GM10266 (cell line): ENCODE results near the gene OR52B2.

Experiments used
- DNase-seq: peaks from one replicate; pipeline ENCODE4 v3.0.0; 2012; ENCODE audit errors: extremely low spot score
- TF ChIP-seq, protein P1 (sequence below): IDR thresholded peaks from 2 replicates; pipeline ENCODE4 v1.5.1; 2012; ENCODE audit warnings: mild to moderate bottlenecking, low read depth; ENCODE audit not compliant: control insufficient read depth, insufficient read depth; ENCODE audit errors: missing control alignments

Gene OR52B2

DNA sequence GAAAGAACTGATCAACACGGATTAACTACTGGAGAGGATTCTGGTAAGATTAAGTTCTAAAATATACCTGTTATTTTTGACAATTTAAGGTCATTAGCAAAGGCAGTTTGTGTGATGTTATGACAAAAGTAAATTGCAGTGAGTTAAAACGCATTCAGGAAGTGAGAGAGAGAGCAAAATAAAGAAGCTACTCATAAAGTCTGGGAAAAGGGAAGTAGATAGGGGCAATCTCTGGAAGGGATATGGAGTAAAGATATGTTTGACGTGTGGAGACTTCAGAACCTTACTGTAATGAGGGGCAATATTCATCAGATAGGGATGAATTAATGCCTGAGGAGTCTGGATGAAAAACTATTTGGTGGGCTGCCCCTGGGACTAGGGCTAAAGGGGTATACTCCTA, 45.9 kb downstream of the OR52B2 start:
- DNase-seq: no peak
- TF ChIP-seq, protein P1, sequence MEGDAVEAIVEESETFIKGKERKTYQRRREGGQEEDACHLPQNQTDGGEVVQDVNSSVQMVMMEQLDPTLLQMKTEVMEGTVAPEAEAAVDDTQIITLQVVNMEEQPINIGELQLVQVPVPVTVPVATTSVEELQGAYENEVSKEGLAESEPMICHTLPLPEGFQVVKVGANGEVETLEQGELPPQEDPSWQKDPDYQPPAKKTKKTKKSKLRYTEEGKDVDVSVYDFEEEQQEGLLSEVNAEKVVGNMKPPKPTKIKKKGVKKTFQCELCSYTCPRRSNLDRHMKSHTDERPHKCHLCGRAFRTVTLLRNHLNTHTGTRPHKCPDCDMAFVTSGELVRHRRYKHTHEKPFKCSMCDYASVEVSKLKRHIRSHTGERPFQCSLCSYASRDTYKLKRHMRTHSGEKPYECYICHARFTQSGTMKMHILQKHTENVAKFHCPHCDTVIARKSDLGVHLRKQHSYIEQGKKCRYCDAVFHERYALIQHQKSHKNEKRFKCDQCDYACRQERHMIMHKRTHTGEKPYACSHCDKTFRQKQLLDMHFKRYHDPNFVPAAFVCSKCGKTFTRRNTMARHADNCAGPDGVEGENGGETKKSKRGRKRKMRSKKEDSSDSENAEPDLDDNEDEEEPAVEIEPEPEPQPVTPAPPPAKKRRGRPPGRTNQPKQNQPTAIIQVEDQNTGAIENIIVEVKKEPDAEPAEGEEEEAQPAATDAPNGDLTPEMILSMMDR: no peak
